GM12874 (cell line): ENCODE results near the gene CHRDL2.

Experiments
- TF ChIP-seq, protein P1 (sequence below): IDR thresholded peaks from 2 replicates; pipeline ENCODE4 v1.5.1; 2011; ENCODE audit warnings: low read depth, mild to moderate bottlenecking, control low read depth, low read length, moderate library complexity; ENCODE audit not compliant: insufficient read depth

Gene CHRDL2

DNA sequence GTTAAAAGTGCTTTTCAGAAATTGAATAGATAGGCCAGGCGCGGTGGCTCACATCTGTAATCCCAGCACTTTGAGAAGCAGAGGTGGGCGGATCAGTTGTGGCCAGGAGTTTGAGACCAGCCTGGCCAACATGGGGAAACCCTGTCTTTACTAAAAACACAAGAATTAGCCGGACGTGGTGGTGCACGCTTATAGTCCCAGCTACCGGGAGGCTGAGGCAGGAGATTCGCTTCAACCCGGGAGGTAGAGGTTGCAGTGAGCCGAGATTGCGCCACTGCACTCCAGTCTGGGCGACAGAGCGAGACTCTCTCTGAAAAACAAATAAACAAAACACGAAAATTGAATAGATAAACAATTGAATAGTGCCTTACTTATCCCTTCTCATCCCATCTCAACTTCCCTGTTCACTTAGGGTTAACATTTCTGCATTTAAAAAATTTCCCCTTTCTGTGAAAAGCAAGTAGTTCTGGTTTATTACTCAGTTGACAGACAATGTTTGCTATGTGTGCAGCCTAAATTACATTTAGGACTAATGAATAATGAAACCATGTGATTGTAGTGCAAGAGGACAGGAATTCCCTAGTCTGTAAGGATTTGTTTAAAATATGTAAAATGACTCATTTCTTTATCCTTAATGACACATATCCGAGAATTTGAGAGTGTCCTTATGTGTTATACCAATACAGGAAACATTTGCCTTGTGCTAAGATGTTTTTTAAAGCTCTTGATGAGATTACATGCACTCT lies 23.5 kb upstream of the CHRDL2 start:
- TF ChIP-seq, protein P1, sequence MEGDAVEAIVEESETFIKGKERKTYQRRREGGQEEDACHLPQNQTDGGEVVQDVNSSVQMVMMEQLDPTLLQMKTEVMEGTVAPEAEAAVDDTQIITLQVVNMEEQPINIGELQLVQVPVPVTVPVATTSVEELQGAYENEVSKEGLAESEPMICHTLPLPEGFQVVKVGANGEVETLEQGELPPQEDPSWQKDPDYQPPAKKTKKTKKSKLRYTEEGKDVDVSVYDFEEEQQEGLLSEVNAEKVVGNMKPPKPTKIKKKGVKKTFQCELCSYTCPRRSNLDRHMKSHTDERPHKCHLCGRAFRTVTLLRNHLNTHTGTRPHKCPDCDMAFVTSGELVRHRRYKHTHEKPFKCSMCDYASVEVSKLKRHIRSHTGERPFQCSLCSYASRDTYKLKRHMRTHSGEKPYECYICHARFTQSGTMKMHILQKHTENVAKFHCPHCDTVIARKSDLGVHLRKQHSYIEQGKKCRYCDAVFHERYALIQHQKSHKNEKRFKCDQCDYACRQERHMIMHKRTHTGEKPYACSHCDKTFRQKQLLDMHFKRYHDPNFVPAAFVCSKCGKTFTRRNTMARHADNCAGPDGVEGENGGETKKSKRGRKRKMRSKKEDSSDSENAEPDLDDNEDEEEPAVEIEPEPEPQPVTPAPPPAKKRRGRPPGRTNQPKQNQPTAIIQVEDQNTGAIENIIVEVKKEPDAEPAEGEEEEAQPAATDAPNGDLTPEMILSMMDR, result no peak

DNA sequence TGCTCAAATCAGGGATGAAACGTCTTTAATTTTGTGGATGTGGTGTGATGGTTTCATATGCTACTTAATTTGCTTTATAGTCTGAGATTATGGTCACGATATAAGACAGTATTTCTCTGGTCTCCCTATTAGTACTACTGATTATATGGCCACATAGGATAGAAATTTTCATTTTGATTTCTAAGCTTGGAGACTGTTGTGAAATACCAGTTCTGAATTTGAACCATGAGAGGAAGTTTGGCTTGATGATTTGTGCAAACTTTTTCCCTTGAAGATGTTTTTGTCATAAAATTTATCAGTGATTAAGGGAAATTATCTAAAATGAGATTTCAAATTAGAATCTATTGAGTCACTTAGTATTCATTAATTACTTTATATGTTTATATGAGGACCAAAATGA lies 20.1 kb upstream of the CHRDL2 start:
- TF ChIP-seq, protein P1, result no peak

DNA sequence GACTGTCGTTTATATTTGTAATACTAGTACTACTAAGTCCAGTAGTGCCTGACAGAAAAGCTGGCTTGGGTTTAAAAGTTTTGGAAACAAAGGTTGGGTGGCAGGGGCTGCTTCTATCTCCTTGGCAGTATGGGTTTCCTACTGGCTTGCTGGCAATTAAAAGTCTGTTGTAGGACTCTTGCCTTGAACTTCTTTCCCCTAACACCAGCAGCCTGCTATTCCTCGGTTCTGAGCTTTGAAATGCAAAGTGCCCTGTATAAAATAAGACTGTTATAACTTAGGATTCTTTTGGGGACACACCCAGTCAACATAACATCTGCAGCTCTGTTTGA lies 18.7 kb upstream of the CHRDL2 start:
- TF ChIP-seq, protein P1, result no peak

DNA sequence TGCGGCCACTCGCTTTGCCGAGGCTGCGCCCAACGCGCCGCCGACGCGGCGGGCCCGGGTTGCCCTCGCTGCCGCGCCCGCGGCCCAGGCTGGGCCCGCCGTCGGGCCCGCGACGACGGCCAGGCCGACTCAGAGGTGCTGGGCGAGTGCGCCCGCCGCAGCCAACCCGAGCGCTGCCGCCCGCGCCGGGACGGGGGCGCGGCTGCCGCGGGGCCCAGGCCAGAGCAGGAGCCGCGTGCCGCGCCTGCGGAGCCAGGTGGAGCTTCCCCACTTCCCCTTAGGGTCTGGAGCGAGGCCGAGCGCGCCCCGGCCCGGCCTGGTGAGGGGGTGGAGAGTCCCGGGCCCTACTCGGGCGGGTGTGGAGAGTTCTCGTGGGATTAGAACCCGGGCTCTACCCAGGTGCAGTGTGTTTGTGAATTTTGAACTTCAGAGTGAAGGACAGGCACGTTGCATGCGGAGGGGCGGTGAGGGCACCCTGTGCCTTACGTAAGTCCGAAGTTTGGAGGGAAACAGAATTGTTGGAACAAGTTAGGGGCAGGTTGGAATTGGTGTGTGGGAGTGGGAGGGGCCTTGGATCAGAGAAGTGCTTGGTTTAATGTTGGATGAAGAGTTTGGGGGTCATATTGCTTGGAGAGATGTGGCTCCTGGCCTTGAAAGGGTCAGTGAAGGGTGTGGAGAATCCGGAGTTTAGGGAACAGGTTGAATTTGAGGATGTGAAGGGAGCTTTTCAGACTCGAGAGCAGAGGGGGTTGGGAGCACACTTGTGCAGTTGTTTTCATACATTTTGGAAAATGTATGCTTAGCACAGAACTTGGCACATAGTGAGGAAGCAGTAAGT lies 18.1 kb upstream of the CHRDL2 start:
- TF ChIP-seq, protein P1, result no peak

DNA sequence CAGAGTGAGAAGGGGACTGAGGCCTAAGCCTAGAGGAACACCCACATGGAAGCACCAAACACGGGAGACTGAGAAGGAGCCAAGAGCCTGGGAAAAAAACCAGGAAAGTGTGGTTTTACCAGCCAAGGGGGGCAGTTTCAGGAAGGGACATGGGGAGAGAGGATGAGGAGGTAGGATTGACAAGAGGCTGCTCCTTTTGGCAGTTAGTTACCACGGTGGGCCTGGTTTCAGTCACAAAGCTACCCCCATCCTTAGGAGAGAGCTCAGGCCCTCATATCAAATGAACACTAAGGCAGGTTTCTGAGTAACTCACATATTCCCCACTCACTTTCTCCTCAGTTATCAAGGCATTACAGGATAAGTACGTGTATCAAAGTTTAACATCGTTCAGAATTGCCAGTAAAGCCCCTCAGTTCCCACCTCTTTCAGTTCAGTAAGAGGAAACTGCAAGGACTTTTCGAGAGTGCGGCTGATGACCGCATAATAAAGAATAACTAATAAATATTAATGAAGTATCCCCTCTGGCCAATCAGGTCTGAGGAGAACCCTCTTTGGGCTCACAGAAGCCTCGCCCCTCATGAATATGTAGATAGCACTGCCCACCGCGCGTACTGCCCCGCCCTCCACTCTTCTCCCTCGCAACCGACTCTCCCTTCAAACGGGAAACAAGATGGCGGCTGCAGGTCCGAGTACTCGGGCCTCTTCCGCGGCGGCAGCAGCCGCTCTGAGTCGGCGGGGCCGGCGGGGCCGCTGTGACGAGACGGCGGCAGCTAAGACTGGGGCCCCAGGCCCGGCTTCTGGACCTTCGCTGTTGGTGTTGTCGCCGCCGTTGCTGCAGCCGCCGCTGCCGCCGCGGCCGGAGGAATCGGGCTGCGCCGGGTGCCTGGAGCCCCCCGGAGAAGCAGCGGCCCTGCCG lies 17.2 kb upstream of the CHRDL2 start, which contains the start of gene RNF169:
Gene RNF169 (plus strand): TSS at position 639 of the 916 bp plus-strand sequence. CDS start 32 bp downstream, at position 671.
- TF ChIP-seq, protein P1, result no peak

DNA sequence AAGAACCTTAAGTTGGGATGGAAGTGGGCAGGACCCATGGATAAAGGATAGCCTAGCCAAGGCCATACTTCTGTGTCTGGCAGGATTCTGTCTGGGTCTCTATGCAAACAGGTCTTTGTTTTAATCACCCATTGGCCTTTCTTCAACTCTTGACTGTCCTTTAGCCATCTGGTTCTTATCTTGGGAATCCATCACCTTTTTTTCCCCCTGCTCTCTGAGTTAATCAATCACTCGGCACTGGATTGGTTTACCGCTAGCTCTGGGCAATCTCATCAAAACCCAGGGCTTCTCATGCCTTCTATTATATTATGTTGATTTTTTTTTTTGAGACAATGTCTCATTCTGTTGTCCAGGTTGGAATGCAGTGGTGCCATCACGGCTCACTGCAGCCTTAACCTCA lies 15.6 kb upstream of the CHRDL2 start:
- TF ChIP-seq, protein P1, result no peak

DNA sequence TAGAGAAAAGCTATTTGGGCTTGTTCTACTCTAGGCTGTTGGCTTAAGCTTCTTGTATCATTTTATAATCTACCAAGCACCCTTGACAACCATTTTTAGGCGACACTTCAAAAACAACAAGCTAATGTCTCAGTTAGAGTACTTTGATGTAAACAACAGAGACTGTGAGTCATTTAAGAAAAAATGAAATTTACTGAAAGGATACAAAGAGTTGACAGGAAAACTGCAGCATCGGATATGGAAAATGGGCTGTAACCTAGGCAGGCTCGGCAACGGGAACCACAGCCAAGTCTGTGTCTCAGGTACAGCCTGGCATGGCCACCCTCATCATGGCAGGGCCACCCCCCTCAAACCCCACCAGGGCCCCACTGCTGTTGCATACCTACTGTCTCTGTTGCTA lies 13.1 kb upstream of the CHRDL2 start:
- TF ChIP-seq, protein P1, result no peak
